RWPE2 (cell line): ENCODE measurements around the gene NPR3.

ENCODE experiments used
- ATAC-seq: fragments of 200-7000 bp; cut with Tn5 transposase; 3 replicates; pipeline ENCODE4 v1.9.1; 2021; ENCODE audit warnings: low read depth
- DNase-seq: peaks from one replicate; pipeline ENCODE4 v3.0.0-alpha.2; 2020; ENCODE audit warnings: low spot score
- H3K27ac ChIP-seq: fragments of 450-650 bp; 2 replicates; pipeline ENCODE4 v1.5.1; 2017; ENCODE audit warnings: mild to moderate bottlenecking; ENCODE audit not compliant: poor library complexity, severe bottlenecking
- H3K27me3 ChIP-seq: fragments of 250-450 bp; sonication (Bioruptor Pico); 2 replicates; pipeline ENCODE4 v1.5.1; 2021; ENCODE audit warnings: mild to moderate bottlenecking, moderate library complexity; ENCODE audit not compliant: insufficient read depth, poor library complexity, severe bottlenecking
- H3K36me3 ChIP-seq: fragments of 250-450 bp; sonication (Bioruptor Pico); 2 replicates; pipeline ENCODE4 v1.5.1; 2020; ENCODE audit warnings: low read depth, mild to moderate bottlenecking, moderate library complexity
- H3K4me1 ChIP-seq: fragments of 250-450 bp; sonication (Bioruptor Pico); 2 replicates; pipeline ENCODE4 v1.5.1; 2021; ENCODE audit warnings: mild to moderate bottlenecking, moderate library complexity; ENCODE audit not compliant: insufficient read depth, poor library complexity, severe bottlenecking
- H3K4me3 ChIP-seq: fragments of 250-450 bp; sonication (Bioruptor Pico); 2 replicates; pipeline ENCODE4 v1.5.1; 2021; ENCODE audit warnings: mild to moderate bottlenecking, moderate library complexity; ENCODE audit not compliant: severe bottlenecking
- H3K9me3 ChIP-seq: fragments of 250-450 bp; sonication (Bioruptor Pico); 2 replicates; pipeline ENCODE4 v1.5.1; 2021; ENCODE audit warnings: mild to moderate bottlenecking, moderate library complexity; ENCODE audit not compliant: severe bottlenecking
- CTCF ChIP-seq: fragments of 450-650 bp; IDR thresholded peaks from one replicate; pipeline ENCODE4 v1.5.1; 2017; ENCODE audit warnings: mild to moderate bottlenecking, moderate library complexity; ENCODE audit not compliant: poor library complexity, severe bottlenecking

Gene NPR3

DNA sequence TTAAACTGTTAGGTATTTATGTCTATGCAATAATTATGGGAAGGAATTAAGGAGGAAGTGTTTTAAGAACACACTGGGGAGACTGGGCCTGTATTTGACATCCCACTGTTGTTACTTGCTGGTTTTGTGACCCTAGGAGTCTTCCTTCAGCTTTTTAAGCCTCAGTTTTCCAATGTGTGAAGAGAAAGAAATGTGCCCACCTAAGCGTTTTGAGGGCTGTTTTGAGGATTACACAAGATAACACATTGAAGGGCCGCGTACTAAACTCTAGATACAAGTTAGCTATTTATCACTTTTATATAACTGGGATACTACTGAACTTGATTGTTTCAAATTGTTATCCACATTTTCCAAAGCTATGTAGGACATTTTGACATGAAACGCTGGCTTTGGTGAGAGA is 72.5 kb downstream of the NPR3 start:
- H3K9me3 ChIP-seq = no peaks in the 10 kb centered on the region
- no peak overlapping the region for H3K27ac ChIP-seq
- DNase-seq = no peak
- ATAC-seq = no peak
- no peak for TF ChIP-seq CTCF
- no peaks in the 10 kb centered on the region for H3K36me3 ChIP-seq
- no peak overlapping the region for H3K4me3 ChIP-seq
- H3K4me1 ChIP-seq = peaks cover 10% of the 10 kb centered on the region
- no peaks in the 10 kb centered on the region for H3K27me3 ChIP-seq

DNA sequence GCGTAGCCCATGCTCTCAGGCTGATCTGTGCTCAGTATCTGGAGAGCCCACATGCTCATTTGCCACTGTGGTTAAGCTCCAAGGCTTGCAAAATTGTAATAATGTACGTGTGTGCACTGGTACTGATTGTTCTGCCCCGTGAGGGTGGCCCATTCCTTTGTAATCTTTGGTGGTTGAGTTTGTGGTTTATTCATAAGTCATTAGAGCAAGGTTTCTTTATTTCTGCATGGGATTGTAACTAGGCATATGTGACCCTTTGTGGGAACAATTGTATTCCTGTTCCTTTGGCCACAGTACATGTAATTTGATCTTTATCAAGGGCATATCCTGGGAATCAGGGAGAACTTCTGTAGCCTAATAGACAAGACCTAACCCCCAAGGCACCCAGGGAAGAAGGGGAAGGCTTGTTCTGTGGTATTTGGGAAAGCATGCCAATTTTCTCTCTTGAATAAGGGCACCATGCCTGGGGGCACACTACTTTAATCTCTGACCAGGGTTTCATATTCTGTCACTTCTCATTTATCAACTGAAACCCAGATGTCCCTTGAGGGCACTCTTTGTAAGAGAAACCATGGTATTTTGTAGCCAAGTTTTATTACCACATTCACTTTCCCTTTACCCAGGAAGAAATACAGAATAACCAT is 74.6 kb downstream of the NPR3 start:
- H3K36me3 ChIP-seq = no peaks in the 10 kb centered on the region
- H3K9me3 ChIP-seq = no peaks in the 10 kb centered on the region
- H3K4me3 ChIP-seq = no peak overlapping the region
- no peaks in the 10 kb centered on the region for H3K27me3 ChIP-seq
- DNase-seq (no peak), ATAC-seq (peak; percentile 72)
- peaks cover 10% of the 10 kb centered on the region for H3K4me1 ChIP-seq
- H3K27ac ChIP-seq = no peak overlapping the region
- TF ChIP-seq CTCF = no peak

GRCh38 chr5:32786311-32786710 is 75.2 kb downstream of the NPR3 start:
- no peak overlapping the region for H3K27ac ChIP-seq
- ATAC-seq = no peak

GRCh38 chr5:32790411-32790951 is 79.4 kb downstream of the NPR3 start:
- H3K4me3 ChIP-seq = no peak overlapping the region
- H3K4me1 ChIP-seq = peaks cover 7% of the 10 kb centered on the region
- no peak for TF ChIP-seq CTCF
- H3K36me3 ChIP-seq = no peaks in the 10 kb centered on the region
- no peaks in the 10 kb centered on the region for H3K9me3 ChIP-seq
- no peak for ATAC-seq
- no peak overlapping the region for H3K27ac ChIP-seq
- DNase-seq = no peak
- no peaks in the 10 kb centered on the region for H3K27me3 ChIP-seq

More at GRCh38 chr5:32786311-32786710, 75.2 kb downstream of the NPR3 start:
- no peaks in the 10 kb centered on the region for H3K9me3 ChIP-seq
- TF ChIP-seq CTCF = no peak
- H3K4me1 ChIP-seq = peaks cover 10% of the 10 kb centered on the region
- H3K4me3 ChIP-seq = no peak overlapping the region
- DNase-seq = no peak
- H3K36me3 ChIP-seq = no peaks in the 10 kb centered on the region
- H3K27me3 ChIP-seq = no peaks in the 10 kb centered on the region

DNA sequence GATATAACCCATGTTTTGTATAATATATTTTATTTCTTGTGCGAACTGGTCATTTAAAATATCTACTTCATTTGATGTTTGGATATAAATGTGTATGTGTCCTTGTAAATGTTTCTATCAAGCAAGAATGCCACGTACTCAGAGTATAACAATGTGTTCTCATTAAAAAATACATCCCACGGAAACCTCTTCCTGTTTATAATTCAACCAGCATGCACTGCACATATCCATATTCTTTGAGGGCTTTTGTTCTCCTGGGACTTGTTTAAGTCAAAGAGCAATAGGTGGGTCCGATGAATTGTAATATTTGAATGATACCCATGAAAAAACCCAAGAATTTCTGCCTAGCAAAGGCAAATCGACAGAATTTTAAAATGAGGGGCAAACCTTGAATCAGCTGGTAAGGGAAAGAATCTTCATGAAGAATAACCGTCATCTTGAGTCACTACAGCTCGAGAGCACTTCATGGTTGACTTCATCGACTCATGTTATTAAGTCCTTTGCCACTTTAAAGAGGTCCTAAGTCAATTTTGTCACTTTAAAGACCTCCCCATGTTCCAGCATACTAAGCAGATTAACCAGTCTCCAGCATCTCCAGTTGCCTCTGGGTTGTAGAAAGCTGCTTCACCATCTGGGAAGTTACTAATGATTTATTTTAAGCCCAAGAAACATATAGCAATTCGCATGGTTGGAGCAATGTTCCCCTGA is 80.6 kb downstream of the NPR3 start:
- H3K27me3 ChIP-seq = no peaks in the 10 kb centered on the region
- no peak for TF ChIP-seq CTCF
- H3K27ac ChIP-seq = no peak overlapping the region
- H3K4me3 ChIP-seq = no peak overlapping the region
- no peaks in the 10 kb centered on the region for H3K4me1 ChIP-seq
- no peaks in the 10 kb centered on the region for H3K36me3 ChIP-seq
- DNase-seq (no peak), ATAC-seq (no peak)
- no peaks in the 10 kb centered on the region for H3K9me3 ChIP-seq
